K562 (cell line): ENCODE measurements around the gene CASP9. TPM values are rescaled to one million over a fixed set of nuclear protein-coding genes. Genes with fewer than 3 reads are reported as not detected.
A peak's percentile ranks its signal among the peaks of the same experiment; 100 is the strongest.

Experiments used
- ATAC-seq: fragments of 200-7000 bp; cut with Tn5 transposase; 3 replicates; pipeline ENCODE4 v1.9.1; 2020; ENCODE audit warnings: moderate library complexity
- BruUV-seq: library from RNA; stranded (reverse); fragments of 400-500 nt; replicated peaks from 2 replicates; lab custom pipeline; 2021; lab: Mats Ljungman, UMichigan
- CTCF ChIA-PET: fragments of 300-600 bp; formaldehyde crosslinking; extraction: SDS; loops from one replicate; lab custom pipeline; 2021; ENCODE audit warnings: low intra/inter-chr PET ratio; lab: Yijun Ruan, JAX
- POLR2A ChIA-PET: fragments of 300-600, 350-650 bp; sonication (Branson Sonifier 250); formaldehyde crosslinking; extraction: SDS; loops from one replicate; lab custom pipeline; 2021; ENCODE audit warnings: antibody characterized with exemption, inconsistent platforms; lab: Yijun Ruan, JAX
- DNase-seq, 4 experiments: peaks; one replicate each; pipeline versions ENCODE4 v3.0.0 to v3.0.0-alpha.2; 2011 to 2018; ENCODE audit warnings: low spot score in 3 of 4, mixed read lengths in 3 of 4; ENCODE audit errors: extremely low read depth in 1 of 4
- FAIRE-seq: peaks from 2 replicates; lab custom pipeline; 2011; peaks lifted over from hg19 to GRCh38; lab: Jason Lieb, UNC
- H2AFZ ChIP-seq: 2 replicates; pipeline ENCODE4 v1.6.0; 2011; ENCODE audit warnings: low read depth, low read length, control low read depth, inconsistent platforms
- H3K27ac ChIP-seq: fragments of 200-600 bp; 3 replicates; pipeline ENCODE4 v1.8.0; 2011; ENCODE audit warnings: low read depth, mild to moderate bottlenecking, control low read depth, inconsistent platforms, low read length, moderate library complexity, mixed read lengths; ENCODE audit errors: extremely low read depth
- H3K27me3 ChIP-seq, 2 experiments: fragments of 300-600 bp in 1 of 2; 2 replicates in 1 of 2; 3 replicates in 1 of 2; pipeline versions ENCODE4 v1.6.0 to v1.8.0; 2011; ENCODE audit warnings: inconsistent platforms in 2 of 2, low read length in 2 of 2, mild to moderate bottlenecking in 1 of 2, mixed read lengths in 1 of 2, moderate library complexity in 1 of 2; ENCODE audit not compliant: control insufficient read depth in 2 of 2, insufficient read depth in 2 of 2
- H3K36me3 ChIP-seq: fragments of 300-600 bp; 3 replicates; pipeline ENCODE4 v1.8.0; 2011; ENCODE audit warnings: mild to moderate bottlenecking, low read length, inconsistent platforms; ENCODE audit not compliant: control insufficient read depth, insufficient read depth
- H3K4me1 ChIP-seq, 2 experiments: fragments of 200-600 bp in 1 of 2; replicated peaks in 1 of 2; 2 replicates in 1 of 2; 3 replicates in 1 of 2; pipeline versions ENCODE4 v1.5.1 to v1.8.0; 2011; ENCODE audit warnings: inconsistent platforms in 2 of 2, low read length in 2 of 2, mild to moderate bottlenecking in 1 of 2, mixed read lengths in 1 of 2, moderate library complexity in 1 of 2; ENCODE audit not compliant: control insufficient read depth in 2 of 2, insufficient read depth in 2 of 2
- H3K4me2 ChIP-seq: 2 replicates; pipeline ENCODE4 v1.6.1; 2011; ENCODE audit warnings: low read length, control low read depth, inconsistent platforms, mixed read lengths; ENCODE audit not compliant: insufficient read depth
- H3K4me3 ChIP-seq: fragments of 200-600 bp; sonication (generic), shearing (Covaris generic); 2 replicates; pipeline ENCODE4 v1.5.1; 2016; ENCODE audit warnings: control low read depth, inconsistent platforms
- H3K79me2 ChIP-seq: fragments of 200-600 bp; 3 replicates; pipeline ENCODE4 v1.8.0; 2011; ENCODE audit warnings: low read length, inconsistent platforms; ENCODE audit not compliant: control insufficient read depth, insufficient read depth
- H3K9ac ChIP-seq, 2 experiments: 2 replicates each; pipeline versions ENCODE4 v1.6.0 to v1.6.1; 2011; ENCODE audit warnings: low read depth in 2 of 2, low read length in 2 of 2, control low read depth in 1 of 2, inconsistent platforms in 1 of 2, mild to moderate bottlenecking in 1 of 2, mixed read lengths in 1 of 2; ENCODE audit not compliant: insufficient read depth in 1 of 2
- H3K9me1 ChIP-seq: one replicate; pipeline ENCODE4 v1.6.0; 2011; ENCODE audit warnings: inconsistent platforms, mild to moderate bottlenecking, low read length, moderate library complexity; ENCODE audit not compliant: control insufficient read depth, insufficient read depth
- H3K9me3 ChIP-seq: replicated peaks from 2 replicates; pipeline ENCODE4 v1.5.1; 2011; ENCODE audit warnings: low read depth, low read length, inconsistent platforms; ENCODE audit not compliant: control insufficient read depth, insufficient read depth
- H4K20me1 ChIP-seq: replicated peaks from 2 replicates; pipeline ENCODE4 v1.6.1; 2011; ENCODE audit warnings: low read length, inconsistent platforms, mixed read lengths; ENCODE audit not compliant: control insufficient read depth, insufficient read depth
- AFF4 ChIP-seq: sonication (generic); formaldehyde crosslinking; IDR thresholded peaks from 2 replicates; pipeline ENCODE4 v1.8.0; 2023; ENCODE audit warnings: mild to moderate bottlenecking, missing genetic modification reagents
- BRD4 ChIP-seq: fragments of 200-600 bp; sonication (generic); IDR thresholded peaks from 2 replicates; pipeline ENCODE4 v1.6.1; 2017; ENCODE audit warnings: inconsistent platforms
- CHD2 ChIP-seq: IDR thresholded peaks from 2 replicates; pipeline ENCODE4 v1.6.1; 2011; ENCODE audit warnings: low read depth, low read length
- HDAC1 ChIP-seq, 2 experiments: fragments of 450-650 bp; IDR thresholded peaks; 2 replicates each; pipeline ENCODE4 v1.6.1; 2016 to 2017; ENCODE audit warnings: inconsistent platforms in 1 of 2, mild to moderate bottlenecking in 1 of 2, moderate library complexity in 1 of 2
- NEUROD1 ChIP-seq: fragments of 150-350 bp; IDR thresholded peaks from 2 replicates; pipeline ENCODE4 v1.6.1; 2014; ENCODE audit warnings: borderline replicate concordance, low read length, low read depth; ENCODE audit not compliant: partially characterized antibody
- NFIC ChIP-seq: fragments of 450-650 bp; IDR thresholded peaks from 2 replicates; pipeline ENCODE4 v1.6.1; 2017; ENCODE audit warnings: mild to moderate bottlenecking, inconsistent platforms
- PURB ChIP-seq: sonication (generic); formaldehyde crosslinking; IDR thresholded peaks from 2 replicates; pipeline ENCODE4 v1.9.0; 2021; ENCODE audit warnings: low read depth, mild to moderate bottlenecking, missing genetic modification reagents
- RBBP5 ChIP-seq: fragments of 200-600 bp; sonication (generic); IDR thresholded peaks from 2 replicates; pipeline ENCODE4 v1.6.1; 2012; ENCODE audit warnings: borderline replicate concordance, mild to moderate bottlenecking, low read length, control low read depth, inconsistent platforms; ENCODE audit not compliant: insufficient read depth, poor library complexity, severe bottlenecking
- RBM15 ChIP-seq: fragments of 200-400 bp; formaldehyde crosslinking; IDR thresholded peaks from 2 replicates; pipeline ENCODE4 v1.6.1; 2018; ENCODE audit warnings: mild to moderate bottlenecking, low read length, moderate library complexity; ENCODE audit not compliant: insufficient read depth
- RCOR1 ChIP-seq, 2 experiments: IDR thresholded peaks; 2 replicates each; pipeline ENCODE4 v1.6.1; 2012; ENCODE audit warnings: low read depth in 2 of 2, low read length in 2 of 2, borderline replicate concordance in 1 of 2, improper control_type of control experiment in 1 of 2
- RFX1 ChIP-seq: fragments of 450-650 bp; IDR thresholded peaks from 2 replicates; pipeline ENCODE4 v1.6.1; 2016; ENCODE audit warnings: mild to moderate bottlenecking, moderate library complexity
- SMAD1 ChIP-seq: fragments of 150-350 bp; IDR thresholded peaks from 2 replicates; pipeline ENCODE4 v1.6.1; 2014; ENCODE audit warnings: low read length, low read depth; ENCODE audit not compliant: partially characterized antibody
- ZNF384 ChIP-seq: IDR thresholded peaks from 2 replicates; pipeline ENCODE4 v1.6.1; 2012; ENCODE audit warnings: low read depth, low read length, improper control_type of control experiment
- ZNF431 ChIP-seq: sonication (generic); formaldehyde crosslinking; IDR thresholded peaks from 2 replicates; pipeline ENCODE4 v1.8.0; 2022; ENCODE audit warnings: mild to moderate bottlenecking, missing genetic modification reagents
- ZNF512 ChIP-seq: IDR thresholded peaks from 2 replicates; pipeline ENCODE4 v1.6.1; 2016; ENCODE audit warnings: missing genetic modification characterization, missing compliant biosample characterization
- WGBS: fragments of 100-300 bp; shearing (Covaris generic); methylation state at CpG from one replicate; pipeline ENCODE4 v1.1.6; 2016; ENCODE audit warnings: low coverage, mixed read lengths; ENCODE audit not compliant: insufficient coverage; ENCODE audit errors: missing lambda C conversion rate; 5-methylcytosine and 5-hydroxymethylcytosine counted together
- in situ Hi-C: fragments of 300-500 bp; cut with MboI; formaldehyde crosslinking; loops from 4 replicates; pipeline ENCODE4 v1.15.0; 2018; ENCODE audit warnings: inconsistent platforms, mixed read lengths
- intact Hi-C: fragments of 100-400 bp; cut with micrococcal nuclease; formaldehyde crosslinking; loops from 2 replicates; pipeline ENCODE4 v1.14.2; 2022
- polyA plus RNA-seq, 8 experiments: library from polyadenylated mRNA; depleted of rRNA in 4 of 8; stranded (reverse) in 5 of 8; unstranded in 3 of 8; fragments of >200 nt; fragmentation: Nextera tagmentation in 2 of 8; fragmentation: Illumina TruSeq in 1 of 8; extraction: Ambion mirVana in 2 of 8; extraction: Trizol in 1 of 8; gene quantifications; 2 replicates each; pipeline versions ENCODE4 v1.2.1 to v1.2.3, GENCODE V29; 2011 to 2014; ENCODE audit warnings: inconsistent platforms in 1 of 8, missing spikeins in 1 of 8
- total RNA-seq, 7 experiments: library from RNA; depleted of rRNA in 6 of 7; stranded (reverse); fragments of >200 nt in 6 of 7; fragmentation: Illumina TruSeq in 2 of 7; extraction: Trizol in 2 of 7; gene quantifications; 2 replicates each; pipeline versions ENCODE4 v1.2.1 to v1.2.3, GENCODE V29; 2011 to 2021; ENCODE audit warnings: low replicate concordance in 1 of 7

The CASP9 gene
- total and polyA plus RNA-seq, 9 of the 15 experiments (the other 6 are each of a cell fraction or from before 2014, with no cell fraction given) = 10.8 to 54.1 (median 30.7) TPM

DNA sequence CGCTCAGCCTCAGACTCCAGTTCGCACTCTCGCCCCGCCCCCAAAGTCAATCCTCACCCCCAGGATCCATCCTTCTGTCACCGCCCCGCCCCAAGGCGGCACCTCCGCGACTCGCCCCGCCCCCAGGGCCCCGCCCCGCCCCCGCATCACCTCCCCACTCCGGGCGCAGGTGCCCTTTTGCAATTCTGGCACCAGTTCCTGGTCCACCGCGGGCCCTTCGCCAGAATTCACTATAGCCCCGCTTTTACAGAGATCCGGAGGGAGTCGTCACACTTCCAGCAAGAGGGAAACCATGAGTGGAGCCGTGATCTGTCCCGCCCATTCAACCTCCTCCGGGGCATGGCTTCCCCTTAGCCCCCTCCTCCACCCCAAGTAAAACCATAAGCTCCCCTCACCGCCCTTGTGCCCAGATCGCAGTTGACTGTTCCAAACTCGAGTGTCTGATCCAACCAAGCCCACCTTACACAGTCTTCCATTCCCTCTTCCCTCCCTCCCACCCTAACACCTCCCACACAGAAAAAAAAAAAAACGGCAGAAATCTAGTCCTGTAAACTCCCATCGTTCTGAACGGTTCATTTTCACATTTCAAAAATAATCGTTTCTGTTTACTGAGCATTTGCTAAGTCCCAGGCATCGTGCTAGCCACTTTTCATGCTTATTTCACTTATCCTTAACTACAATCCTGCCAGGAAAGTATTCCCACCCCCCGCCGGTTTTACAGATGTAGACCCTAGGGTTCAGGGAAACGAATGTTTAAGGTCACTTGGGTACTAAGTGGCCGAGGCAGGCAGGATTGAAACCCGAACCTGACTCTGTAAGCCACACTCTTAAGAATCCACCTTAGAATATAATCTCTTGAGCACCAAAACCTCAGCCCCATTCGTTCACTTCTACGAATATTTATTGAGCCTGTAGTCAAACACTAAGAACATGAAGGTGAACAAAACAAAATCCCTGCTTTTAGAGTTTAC is 1.3 kb upstream of the CASP9 start:
- ChIA-PET POLR2A (no interaction called here), CTCF (no interaction called here)
- H3K4me2 ChIP-seq = peak overlapping the region; percentile 88
- FAIRE-seq (peak; percentile 72), DNase-seq (peak in 3 of 4 experiments; percentile 25 to 93 (median 92)), ATAC-seq (peak; percentile 70)
- H3K27ac ChIP-seq = peak overlapping the region; percentile 53; the same call in 2 of the 3 replicates
- peaks cover 18% of the 10 kb centered on the region for H3K36me3 ChIP-seq
- WGBS = 1% methylated on average over 33 of the region's 40 CpGs
- intact Hi-C loops (loop anchor here (2.0 to 10.0 kb wide), 3 partner anchors 17 to 309 kb away; partner anchors contain the start of gene DDI2), in situ Hi-C loops (no loop called here)
- H3K9me3 ChIP-seq = no peaks in the 10 kb centered on the region
- H3K4me3 ChIP-seq = peak overlapping the region; percentile 59
- no peaks in the 10 kb centered on the region for H4K20me1 ChIP-seq
- peak overlapping the region; percentile 41 to 82 for H3K9ac ChIP-seq
- no TSS peak for BruUV-seq
- peak overlapping the region; percentile 63 for H2AFZ ChIP-seq
- peaks cover 54% of the 10 kb centered on the region for H3K79me2 ChIP-seq
- peaks cover 7 to 31% of the 10 kb centered on the region in 2 experiments; a peak in 4 of 5 replicates for H3K4me1 ChIP-seq
- H3K9me1 ChIP-seq = no peaks in the 10 kb centered on the region
- no peaks in the 10 kb centered on the region for H3K27me3 ChIP-seq
- TF ChIP-seq BRD4 = no peak
- 0 out of 2 replicates have a peak, but pooled peaks have one; percentile 23 for TF ChIP-seq ZNF512 (tag)
- peak; percentile 21; the same call in 1 of the 2 replicates for TF ChIP-seq ZNF431 (CRISPR knock-in tag)
- TF ChIP-seq AFF4 (CRISPR knock-in tag) = 0 out of 2 replicates have a peak, but pooled peaks have one; percentile 50
- no peak for TF ChIP-seq RBM15
- peak; percentile 56; the same call in 1 of the 2 replicates for TF ChIP-seq ZNF384
- TF ChIP-seq NFIC = 0 out of 2 replicates have a peak, but pooled peaks have one; percentile 14
- TF ChIP-seq RFX1 = no peak
- peak; percentile 22 for TF ChIP-seq SMAD1
- 0 out of 2 replicates have a peak, but pooled peaks have one; percentile 9 for TF ChIP-seq CHD2
- peak in 1 of 2 experiments; percentile 61; a peak in 2 of 4 replicates for TF ChIP-seq HDAC1 (IDR thresholded peaks at IDR 0.05)
- peak in 1 of 2 experiments; percentile 79; a peak in 1 of 4 replicates for TF ChIP-seq RCOR1 (IDR thresholded peaks at IDR 0.05; ENCODE audit: borderline replicate concordance in 1 of 2, low read depth in 2 of 2, low read length in 2 of 2)
- TF ChIP-seq RBBP5 = peak; percentile 3
- TF ChIP-seq NEUROD1 = peak; percentile 3
- TF ChIP-seq PURB (CRISPR knock-in tag) = no peak
